GM18502 (cell line): ENCODE measurements around the gene SLC43A2.
"Not testable (repeated sequence)": the region's sequence is repeated elsewhere in the genome, so short reads cannot be mapped to it uniquely, and the experiment has no call there.

Source experiments
- ATAC-seq: cut with Tn5 transposase; IDR thresholded peaks from one replicate; pipeline ENCODE4 v1.9.1; 2021; ENCODE audit warnings: mild to moderate bottlenecking; ENCODE audit not compliant: unreplicated experiment, poor library complexity

SLC43A2 gene

GRCh38 chr17:1552932-1553331 is 75.7 kb downstream of the SLC43A2 start:
- ATAC-seq, result no peak

- ATAC-seq, result no peak
These were observed 76.9 kb downstream of the SLC43A2 start for GRCh38 chr17:1551741-1552140.

GRCh38 chr17:1548032-1548431 is 80.6 kb downstream of the SLC43A2 start:
- no peak for ATAC-seq

- ATAC-seq, result no peak
These were observed 82.2 kb downstream of the SLC43A2 start for GRCh38 chr17:1546292-1546922.

- no peak for ATAC-seq
These were observed 83.0 kb downstream of the SLC43A2 start for GRCh38 chr17:1545618-1546017.

- no peak for ATAC-seq
These were observed 86.3 kb downstream of the SLC43A2 start for GRCh38 chr17:1542316-1542715.

GRCh38 chr17:1541367-1541904 is 87.2 kb downstream of the SLC43A2 start:
- no peak for ATAC-seq

- no peak for ATAC-seq
These were observed 88.8 kb downstream of the SLC43A2 start for GRCh38 chr17:1539811-1540210.

- ATAC-seq, result no peak
These were observed 92.9 kb downstream of the SLC43A2 start for GRCh38 chr17:1535737-1536136.

GRCh38 chr17:1533661-1534325 is 94.8 kb downstream of the SLC43A2 start:
- ATAC-seq, result no peak

- no peak for ATAC-seq
These were observed 95.6 kb downstream of the SLC43A2 start for GRCh38 chr17:1532836-1533602.

- ATAC-seq, result no peak
These were observed 98.8 kb downstream of the SLC43A2 start for GRCh38 chr17:1529863-1530262.

- not testable (repeated sequence) for ATAC-seq
These were observed 101.8 kb downstream of the SLC43A2 start for GRCh38 chr17:1526876-1527275.

- no peak for ATAC-seq
These were observed 106.0 kb downstream of the SLC43A2 start for GRCh38 chr17:1522626-1523025.

GRCh38 chr17:1521086-1521640 is 107.5 kb downstream of the SLC43A2 start:
- no peak for ATAC-seq

- no peak for ATAC-seq
These were observed 109.0 kb downstream of the SLC43A2 start for GRCh38 chr17:1519678-1520077.
